Measurements from ENCODE around the gene IZUMO1. TPM values are rescaled to one million over a fixed set of nuclear protein-coding genes. Genes with fewer than 3 reads are reported as not detected.
A peak's percentile ranks its signal among the peaks of the same experiment; 100 is the strongest.

IZUMO1 gene
- total RNA-seq, 4 donors from 2014 or later: under 0.01 to 2.3 TPM; not detected in 2

GRCh38 chr19:48714759-48715675 is 31.7 kb downstream of the IZUMO1 start:
- H3K4me3 ChIP-seq: peak overlapping the region; percentile 39 to 40
- H3K27me3 ChIP-seq: no peaks in the 10 kb centered on the region
- H3K27ac ChIP-seq: peak overlapping the region; percentile 83 to 92
- DNase-seq: peak in 1 of 2 donors; percentile 58
- intact Hi-C loops (cut with DNase I; ENCODE audit: low total_unique reads): no loop called here
- no peaks in the 10 kb centered on the region for H3K36me3 ChIP-seq
- TF ChIP-seq CTCF (IDR thresholded peaks at IDR 0.05): no peak
- H3K4me1 ChIP-seq: peaks cover 0 to 9% of the 10 kb centered on the region in 2 donors
- H3K9me3 ChIP-seq: peaks cover 0 to 4% of the 10 kb centered on the region in 2 donors

- Histone ChIP-seq H3K36me3 (no peaks in the 10 kb centered on the region), H3K4me3 (peak overlapping the region; percentile 49 to 66), H3K27ac (peak overlapping the region; percentile 85 to 92), H3K27me3 (no peaks in the 10 kb centered on the region), H3K9me3 (peaks cover 0 to 4% of the 10 kb centered on the region in 2 donors), H3K4me1 (peaks cover 0 to 3% of the 10 kb centered on the region in 2 donors)
- DNase-seq: peak; percentile 99 to 100
- peak in 2 of 4 experiments; percentile 5 to 42 for TF ChIP-seq CTCF (IDR thresholded peaks at IDR 0.05)
- TF ChIP-seq POLR2A (IDR thresholded peaks at IDR 0.05): peak; percentile 62 to 66
- intact Hi-C loops (cut with DNase I; ENCODE audit: low total_unique reads): no loop called here
Observed at GRCh38 chr19:48713864-48714755, 32.6 kb downstream of the IZUMO1 start.

- H3K36me3 ChIP-seq: no peaks in the 10 kb centered on the region
- DNase-seq: no peak
- intact Hi-C loops (cut with DNase I; ENCODE audit: low total_unique reads): no loop called here
- no peaks in the 10 kb centered on the region for H3K4me1 ChIP-seq
- H3K9me3 ChIP-seq: peaks cover 0 to 4% of the 10 kb centered on the region in 2 donors
- peak overlapping the region; percentile 63 to 85 for H3K27ac ChIP-seq
- H3K4me3 ChIP-seq: peak overlapping the region; percentile 49 to 66
- H3K27me3 ChIP-seq: no peaks in the 10 kb centered on the region
- no peak for TF ChIP-seq POLR2A (IDR thresholded peaks at IDR 0.05)
Observed at GRCh38 chr19:48713041-48713863, 33.5 kb downstream of the IZUMO1 start.

- no peak for DNase-seq
- no peak for TF ChIP-seq POLR2A (IDR thresholded peaks at IDR 0.05)
- TF ChIP-seq CTCF (IDR thresholded peaks at IDR 0.05): no peak
- Histone ChIP-seq H3K36me3 (no peaks in the 10 kb centered on the region), H3K27ac (no peak overlapping the region), H3K4me3 (no peak overlapping the region), H3K4me1 (no peaks in the 10 kb centered on the region), H3K27me3 (no peaks in the 10 kb centered on the region), H3K9me3 (peaks cover 0 to 4% of the 10 kb centered on the region in 2 donors)
- intact Hi-C loops (cut with DNase I; ENCODE audit: low total_unique reads): no loop called here
Observed at GRCh38 chr19:48711106-48711662, 35.5 kb downstream of the IZUMO1 start.

- H3K27ac ChIP-seq: no peak overlapping the region
Observed at GRCh38 chr19:48708471-48708870, 38.2 kb downstream of the IZUMO1 start.

More at GRCh38 chr19:48708471-48708870, 38.2 kb downstream of the IZUMO1 start:
- intact Hi-C loops (cut with DNase I; ENCODE audit: low total_unique reads): no loop called here
- H3K36me3 ChIP-seq: no peaks in the 10 kb centered on the region
- TF ChIP-seq POLR2A (IDR thresholded peaks at IDR 0.05) (no peak), CTCF (IDR thresholded peaks at IDR 0.05) (no peak)
- no peaks in the 10 kb centered on the region for H3K4me1 ChIP-seq
- DNase-seq: no peak
- no peak overlapping the region for H3K4me3 ChIP-seq
- H3K27me3 ChIP-seq: no peaks in the 10 kb centered on the region
- H3K9me3 ChIP-seq: peaks cover 0 to 4% of the 10 kb centered on the region in 2 donors

Data from uterus (tissue), 4 donors.